GM12892 (cell line): ENCODE data around the gene ENHO.

Experiments used
- POLR2AphosphoS5 ChIP-seq: IDR thresholded peaks from 2 replicates; pipeline ENCODE4 v1.6.1; 2011; ENCODE audit warnings: low read depth, low read length, control low read depth
- TAF1 ChIP-seq: IDR thresholded peaks from 2 replicates; pipeline ENCODE4 v1.6.1; 2011; ENCODE audit warnings: low read depth, mild to moderate bottlenecking, control low read depth, low read length, borderline replicate concordance

- TF ChIP-seq TAF1 (no peak), POLR2AphosphoS5 (no peak)
Measured at GRCh38 chr9:34536685-34537084, 13.9 kb upstream of the ENHO start.
